ENCODE data around the gene GYS2. TPM values are rescaled to one million over a fixed set of nuclear protein-coding genes. Genes with fewer than 3 reads are reported as not detected.

The GYS2 gene
- total and polyA plus RNA-seq, 9 of the 15 experiments (the other 6 are each of a cell fraction or from before 2014, with no cell fraction given): not detected

DNA sequence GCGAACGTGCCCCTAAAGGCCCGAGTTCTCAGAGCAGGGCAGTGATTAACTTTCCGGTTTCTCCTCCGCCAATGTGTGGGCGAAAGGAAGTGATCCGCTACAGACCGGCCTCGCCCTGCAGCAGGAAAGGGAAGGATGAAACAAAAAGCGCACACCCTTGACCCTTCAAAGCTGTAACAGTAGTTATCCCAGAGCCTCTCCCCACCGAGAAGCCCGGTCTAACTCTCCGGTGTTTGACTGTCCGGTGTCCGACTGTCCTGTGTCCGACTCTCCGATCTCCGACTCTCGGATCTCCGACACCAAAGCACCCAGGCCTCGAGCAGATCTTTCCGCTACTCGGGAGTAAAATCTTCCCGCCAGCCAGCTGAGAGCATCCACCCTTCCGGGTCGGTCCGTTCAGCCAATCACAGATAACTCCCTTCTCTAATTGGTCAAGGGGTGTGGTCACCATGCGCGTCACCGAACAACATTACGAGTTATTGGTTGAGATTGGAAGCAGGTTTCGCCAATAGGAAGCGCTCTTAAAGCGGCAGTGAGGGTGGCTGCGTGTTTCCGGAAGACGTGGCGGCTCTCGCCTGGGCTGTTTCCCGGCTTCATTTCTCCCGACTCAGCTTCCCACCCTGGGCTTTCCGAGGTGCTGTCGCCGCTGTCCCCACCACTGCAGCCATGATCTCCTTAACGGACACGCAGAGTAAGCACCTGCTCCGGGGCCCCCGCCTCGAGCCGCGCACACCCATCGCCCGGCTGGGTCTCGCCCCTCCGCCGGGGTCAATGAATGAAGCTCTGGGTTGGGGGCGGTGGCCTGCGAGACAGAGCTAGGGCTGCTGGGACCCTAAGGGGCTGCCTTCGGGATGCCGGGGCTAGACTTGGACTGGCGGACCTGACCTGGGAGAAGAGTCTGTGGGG is 103.1 kb downstream of the GYS2 start, which contains the start of the genes GOLT1B and RECQL (continued):
- TF ChIP-seq, protein P1, sequence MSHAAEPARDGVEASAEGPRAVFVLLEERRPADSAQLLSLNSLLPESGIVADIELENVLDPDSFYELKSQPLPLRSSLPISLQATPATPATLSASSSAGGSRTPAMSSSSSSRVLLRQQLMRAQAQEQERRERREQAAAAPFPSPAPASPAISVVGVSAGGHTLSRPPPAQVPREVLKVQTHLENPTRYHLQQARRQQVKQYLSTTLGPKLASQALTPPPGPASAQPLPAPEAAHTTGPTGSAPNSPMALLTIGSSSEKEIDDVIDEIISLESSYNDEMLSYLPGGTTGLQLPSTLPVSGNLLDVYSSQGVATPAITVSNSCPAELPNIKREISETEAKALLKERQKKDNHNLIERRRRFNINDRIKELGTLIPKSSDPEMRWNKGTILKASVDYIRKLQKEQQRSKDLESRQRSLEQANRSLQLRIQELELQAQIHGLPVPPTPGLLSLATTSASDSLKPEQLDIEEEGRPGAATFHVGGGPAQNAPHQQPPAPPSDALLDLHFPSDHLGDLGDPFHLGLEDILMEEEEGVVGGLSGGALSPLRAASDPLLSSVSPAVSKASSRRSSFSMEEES (CRISPR knock-in tag; IDR thresholded peaks at IDR 0.05): no peak
- TF ChIP-seq DNMT1 (IDR thresholded peaks at IDR 0.05) (no peak), MAFK (IDR thresholded peaks at IDR 0.05; ENCODE audit: low read length) (no peak), TCF7 (IDR thresholded peaks at IDR 0.05; ENCODE audit: borderline replicate concordance) (no peak), CBX3 (IDR thresholded peaks at IDR 0.05; ENCODE audit: borderline replicate concordance in 1 of 2, low read length in 2 of 2) (0 out of 3 replicates have a peak, but pooled peaks of 1 of the 2 experiments have one; percentile 22), ZNF408 (CRISPR knock-in tag; IDR thresholded peaks at IDR 0.05; ENCODE audit: low read depth) (no peak), MAZ (CRISPR knock-in tag; conservative IDR thresholded peaks at IDR 0.05 in 1 of 2, IDR thresholded peaks at IDR 0.05 in 1 of 2) (no peak), SRSF9 (IDR thresholded peaks at IDR 0.05; ENCODE audit: borderline replicate concordance, low read depth, low read length) (no peak), RHOXF2B (CRISPR knock-in tag; conservative IDR thresholded peaks at IDR 0.05) (no peak), POLR2A (conservative IDR thresholded peaks at IDR 0.05) (peak; percentile 79), MTA1 (IDR thresholded peaks at IDR 0.05; ENCODE audit: borderline replicate concordance) (no peak)
- TF ChIP-seq, protein P2, sequence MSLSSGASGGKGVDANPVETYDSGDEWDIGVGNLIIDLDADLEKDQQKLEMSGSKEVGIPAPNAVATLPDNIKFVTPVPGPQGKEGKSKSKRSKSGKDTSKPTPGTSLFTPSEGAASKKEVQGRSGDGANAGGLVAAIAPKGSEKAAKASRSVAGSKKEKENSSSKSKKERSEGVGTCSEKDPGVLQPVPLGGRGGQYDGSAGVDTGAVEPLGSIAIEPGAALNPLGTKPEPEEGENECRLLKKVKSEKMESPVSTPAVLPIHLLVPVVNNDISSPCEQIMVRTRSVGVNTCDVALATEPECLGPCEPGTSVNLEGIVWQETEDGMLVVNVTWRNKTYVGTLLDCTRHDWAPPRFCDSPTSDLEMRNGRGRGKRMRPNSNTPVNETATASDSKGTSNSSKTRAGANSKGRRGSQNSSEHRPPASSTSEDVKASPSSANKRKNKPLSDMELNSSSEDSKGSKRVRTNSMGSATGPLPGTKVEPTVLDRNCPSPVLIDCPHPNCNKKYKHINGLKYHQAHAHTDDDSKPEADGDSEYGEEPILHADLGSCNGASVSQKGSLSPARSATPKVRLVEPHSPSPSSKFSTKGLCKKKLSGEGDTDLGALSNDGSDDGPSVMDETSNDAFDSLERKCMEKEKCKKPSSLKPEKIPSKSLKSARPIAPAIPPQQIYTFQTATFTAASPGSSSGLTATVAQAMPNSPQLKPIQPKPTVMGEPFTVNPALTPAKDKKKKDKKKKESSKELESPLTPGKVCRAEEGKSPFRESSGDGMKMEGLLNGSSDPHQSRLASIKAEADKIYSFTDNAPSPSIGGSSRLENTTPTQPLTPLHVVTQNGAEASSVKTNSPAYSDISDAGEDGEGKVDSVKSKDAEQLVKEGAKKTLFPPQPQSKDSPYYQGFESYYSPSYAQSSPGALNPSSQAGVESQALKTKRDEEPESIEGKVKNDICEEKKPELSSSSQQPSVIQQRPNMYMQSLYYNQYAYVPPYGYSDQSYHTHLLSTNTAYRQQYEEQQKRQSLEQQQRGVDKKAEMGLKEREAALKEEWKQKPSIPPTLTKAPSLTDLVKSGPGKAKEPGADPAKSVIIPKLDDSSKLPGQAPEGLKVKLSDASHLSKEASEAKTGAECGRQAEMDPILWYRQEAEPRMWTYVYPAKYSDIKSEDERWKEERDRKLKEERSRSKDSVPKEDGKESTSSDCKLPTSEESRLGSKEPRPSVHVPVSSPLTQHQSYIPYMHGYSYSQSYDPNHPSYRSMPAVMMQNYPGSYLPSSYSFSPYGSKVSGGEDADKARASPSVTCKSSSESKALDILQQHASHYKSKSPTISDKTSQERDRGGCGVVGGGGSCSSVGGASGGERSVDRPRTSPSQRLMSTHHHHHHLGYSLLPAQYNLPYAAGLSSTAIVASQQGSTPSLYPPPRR (CRISPR knock-in tag; IDR thresholded peaks at IDR 0.05; ENCODE audit: borderline replicate concordance): no peak
- TF ChIP-seq, protein P3, sequence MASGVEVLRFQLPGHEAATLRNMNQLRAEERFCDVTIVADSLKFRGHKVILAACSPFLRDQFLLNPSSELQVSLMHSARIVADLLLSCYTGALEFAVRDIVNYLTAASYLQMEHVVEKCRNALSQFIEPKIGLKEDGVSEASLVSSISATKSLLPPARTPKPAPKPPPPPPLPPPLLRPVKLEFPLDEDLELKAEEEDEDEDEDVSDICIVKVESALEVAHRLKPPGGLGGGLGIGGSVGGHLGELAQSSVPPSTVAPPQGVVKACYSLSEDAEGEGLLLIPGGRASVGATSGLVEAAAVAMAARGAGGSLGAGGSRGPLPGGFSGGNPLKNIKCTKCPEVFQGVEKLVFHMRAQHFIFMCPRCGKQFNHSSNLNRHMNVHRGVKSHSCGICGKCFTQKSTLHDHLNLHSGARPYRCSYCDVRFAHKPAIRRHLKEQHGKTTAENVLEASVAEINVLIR (CRISPR knock-in tag; IDR thresholded peaks at IDR 0.05): peak; percentile 49; the same call in 1 of the 2 replicates
- TF ChIP-seq, protein P4, sequence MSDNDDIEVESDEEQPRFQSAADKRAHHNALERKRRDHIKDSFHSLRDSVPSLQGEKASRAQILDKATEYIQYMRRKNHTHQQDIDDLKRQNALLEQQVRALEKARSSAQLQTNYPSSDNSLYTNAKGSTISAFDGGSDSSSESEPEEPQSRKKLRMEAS (CRISPR knock-in tag; IDR thresholded peaks at IDR 0.05): peak; percentile 43; the same call in 1 of the 2 replicates
- TF ChIP-seq, protein P5, sequence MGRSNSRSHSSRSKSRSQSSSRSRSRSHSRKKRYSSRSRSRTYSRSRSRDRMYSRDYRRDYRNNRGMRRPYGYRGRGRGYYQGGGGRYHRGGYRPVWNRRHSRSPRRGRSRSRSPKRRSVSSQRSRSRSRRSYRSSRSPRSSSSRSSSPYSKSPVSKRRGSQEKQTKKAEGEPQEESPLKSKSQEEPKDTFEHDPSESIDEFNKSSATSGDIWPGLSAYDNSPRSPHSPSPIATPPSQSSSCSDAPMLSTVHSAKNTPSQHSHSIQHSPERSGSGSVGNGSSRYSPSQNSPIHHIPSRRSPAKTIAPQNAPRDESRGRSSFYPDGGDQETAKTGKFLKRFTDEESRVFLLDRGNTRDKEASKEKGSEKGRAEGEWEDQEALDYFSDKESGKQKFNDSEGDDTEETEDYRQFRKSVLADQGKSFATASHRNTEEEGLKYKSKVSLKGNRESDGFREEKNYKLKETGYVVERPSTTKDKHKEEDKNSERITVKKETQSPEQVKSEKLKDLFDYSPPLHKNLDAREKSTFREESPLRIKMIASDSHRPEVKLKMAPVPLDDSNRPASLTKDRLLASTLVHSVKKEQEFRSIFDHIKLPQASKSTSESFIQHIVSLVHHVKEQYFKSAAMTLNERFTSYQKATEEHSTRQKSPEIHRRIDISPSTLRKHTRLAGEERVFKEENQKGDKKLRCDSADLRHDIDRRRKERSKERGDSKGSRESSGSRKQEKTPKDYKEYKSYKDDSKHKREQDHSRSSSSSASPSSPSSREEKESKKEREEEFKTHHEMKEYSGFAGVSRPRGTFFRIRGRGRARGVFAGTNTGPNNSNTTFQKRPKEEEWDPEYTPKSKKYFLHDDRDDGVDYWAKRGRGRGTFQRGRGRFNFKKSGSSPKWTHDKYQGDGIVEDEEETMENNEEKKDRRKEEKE (IDR thresholded peaks at IDR 0.05; ENCODE audit: borderline replicate concordance in 1 of 2, control insufficient read depth in 1 of 2, low read depth in 2 of 2, low read length in 1 of 2): no peak

All from K562 (cell line).